ENCODE results near the gene ITGBL1. TPM values are rescaled to one million over a fixed set of nuclear protein-coding genes. Genes with fewer than 3 reads are reported as not detected.

The ITGBL1 gene
- total and polyA plus RNA-seq, 2 donors (not counting 3 experiments of a cell fraction or from before 2014, with no cell fraction given) = 4.6 to 8.8 TPM

GRCh38 chr13:101457176-101457575 is 4.7 kb downstream of the ITGBL1 start:
- no TSS peak for BruUV-seq (replicated peaks)
- Histone ChIP-seq H3K4me2 (ENCODE audit: insufficient read depth, low read length) (no peak overlapping the region), H3K36me3 (ENCODE audit: control insufficient read depth in 2 of 2, extremely low read depth in 1 of 2, insufficient read depth in 2 of 2, low read length in 2 of 2) (no peaks in the 10 kb centered on the region), H3K27ac (ENCODE audit: insufficient read depth, low read depth, low read length) (no peak overlapping the region), H4K20me1 (replicated peaks; ENCODE audit: control insufficient read depth, extremely low read depth, insufficient read depth, low read length) (no peaks in the 10 kb centered on the region), H3K9me3 (replicated peaks; ENCODE audit: control insufficient read depth, insufficient read depth, low read length) (no peaks in the 10 kb centered on the region), H2AFZ (ENCODE audit: low read depth, low read length) (no peak overlapping the region), H3K9me1 (replicated peaks; ENCODE audit: control insufficient read depth, extremely low read depth, insufficient read depth, low read length) (no peaks in the 10 kb centered on the region), H3K79me2 (ENCODE audit: control insufficient read depth, insufficient read depth, low read length) (no peaks in the 10 kb centered on the region), H3K4me3 (replicated peaks in 1 of 3; ENCODE audit: insufficient read depth in 1 of 3, low read depth in 1 of 3, low read length in 3 of 3) (no peak overlapping the region), H3K27me3 (ENCODE audit: control insufficient read depth in 2 of 2, insufficient read depth in 2 of 2, low read length in 2 of 2) (no peaks in the 10 kb centered on the region), H3K9ac (replicated peaks; ENCODE audit: extremely low read depth, insufficient read depth, low read length) (no peak overlapping the region), H3K4me1 (ENCODE audit: control insufficient read depth, extremely low read depth, insufficient read depth, low read length) (peaks cover 40% of the 10 kb centered on the region)
- no peak for TF ChIP-seq GATA2 (IDR thresholded peaks at IDR 0.05; ENCODE audit: insufficient read depth, insufficient read length, low read depth, low read length)
- TF ChIP-seq POLR2A (IDR thresholded peaks at IDR 0.05; ENCODE audit: low read depth, low read length) = no peak
- TF ChIP-seq EZH2 (IDR thresholded peaks at IDR 0.05; ENCODE audit: borderline replicate concordance, low read depth, low read length, severe bottlenecking) = no peak
- no peak for TF ChIP-seq FOS (IDR thresholded peaks at IDR 0.05; ENCODE audit: borderline replicate concordance, insufficient read depth, low read length)
- TF ChIP-seq POLR2AphosphoS5 (IDR thresholded peaks at IDR 0.05; ENCODE audit: insufficient read depth, low read depth, low read length) = no peak
- no peak for TF ChIP-seq JUN (IDR thresholded peaks at IDR 0.05; ENCODE audit: borderline replicate concordance, insufficient read depth, insufficient read length, low read depth)
- no peak for TF ChIP-seq CTCF (IDR thresholded peaks at IDR 0.05; ENCODE audit: extremely low read depth in 1 of 2, insufficient read depth in 1 of 2, low read depth in 1 of 2, low read length in 2 of 2)
- TF ChIP-seq MYC (IDR thresholded peaks at IDR 0.05; ENCODE audit: low read depth, low read length) = no peak
- no peak for TF ChIP-seq MAX (IDR thresholded peaks at IDR 0.05; ENCODE audit: insufficient read depth, insufficient read length)
- intact Hi-C loops (cut with micrococcal nuclease) (loop anchor here (10.0 kb wide), 1 partner anchor 1388 kb away; the partner anchor contains the start of gene ERCC5), dilution Hi-C loops (cut with MboI; ENCODE audit: extremely low pct_ligation_motif_present, low sequenced_read_pairs) (no loop called here)
- ChIA-PET POLR2A (no interaction called here), CTCF (interaction anchor here (1.5 to 1.7 kb wide), 2 partner anchors 12 to 312 kb away, joined by 4 to 6 read pairs; no protein-coding TSS in a partner anchor)
- no peak for FAIRE-seq
- no peak for DNase-seq (ENCODE audit: low read depth, low spot score)

All from endothelial cell of umbilical vein (primary cell).